Adrenal gland (tissue), 12 donors: Measurements from ENCODE around the gene PRKCE. TPM values are rescaled to one million over a fixed set of nuclear protein-coding genes. Genes with fewer than 3 reads are reported as not detected.
A peak's percentile ranks its signal among the peaks of the same experiment; 100 is the strongest.

ENCODE experiments used
- DNase-seq, 7 donors: peaks; one replicate each; pipeline ENCODE4 v3.0.0-alpha.2; 2019 to 2020
- H3K27ac ChIP-seq, 5 donors: fragments of 200-600 bp; sonication (generic) in 4 of 5; 1 replicate in 3 of 5; 2 replicates in 2 of 5; pipeline versions ENCODE4 v1.5.1 to v1.8.0; 2016 to 2020; ENCODE audit warnings: mild to moderate bottlenecking in 1 of 5
- H3K27me3 ChIP-seq: fragments of 200-600 bp; 2 replicates; pipeline ENCODE4 v1.8.0; 2021
- H3K36me3 ChIP-seq, 2 donors: fragments of 200-600 bp; replicated peaks in 1 of 2; 1 replicate in 1 of 2; 2 replicates in 1 of 2; pipeline versions ENCODE4 v1.5.1 to v1.8.0; 2018 to 2022
- H3K4me1 ChIP-seq, 2 donors: fragments of 200-600 bp; replicated peaks in 1 of 2; 1 replicate in 1 of 2; 2 replicates in 1 of 2; pipeline versions ENCODE4 v1.5.1 to v1.8.0; 2018 to 2021
- H3K4me3 ChIP-seq, 4 donors: fragments of 200-600 bp; sonication (generic) in 3 of 4; one replicate each; pipeline ENCODE4 v1.5.1; 2016 to 2018
- H3K9me3 ChIP-seq, 3 donors: fragments of 200-600 bp; sonication (generic) in 1 of 3; replicated peaks in 1 of 3; 1 replicate in 2 of 3; 2 replicates in 1 of 3; pipeline versions ENCODE4 v1.5.1 to v1.8.0; 2016 to 2021
- CTCF ChIP-seq, 6 experiments: fragments of 450-650 bp in 4 of 6; fragments of 200-600 bp in 2 of 6; sonication (generic) in 1 of 6; IDR thresholded peaks; 1 replicate in 5 of 6; 2 replicates in 1 of 6; pipeline versions ENCODE4 v1.5.1 to v1.8.0; 2016 to 2021; ENCODE audit warnings: antibody characterized with exemption in 6 of 6, mild to moderate bottlenecking in 2 of 6, moderate library complexity in 1 of 6
- POLR2A ChIP-seq, 2 donors: fragments of 450-650 bp; IDR thresholded peaks; one replicate each; pipeline ENCODE4 v1.6.1; 2017; ENCODE audit warnings: antibody characterized with exemption in 2 of 2, mild to moderate bottlenecking in 2 of 2, moderate library complexity in 1 of 2
- WGBS, 4 donors: extraction: QIAGEN DNeasy Blood & Tissue Kit in 2 of 4; methylation state at CpG; one replicate each; pipeline versions ENCODE4 v1.1.5 to v1.1.7; 2013 to 2017; 5-methylcytosine and 5-hydroxymethylcytosine counted together
- intact Hi-C, 2 donors: fragments of 100-400 bp; cut with DNase I; formaldehyde crosslinking; loops; one replicate each; pipeline versions ENCODE4 v1.14.1 to v1.15.0; 2022 to 2023
- polyA plus RNA-seq, 3 donors: library from polyadenylated mRNA; stranded (reverse); fragments of 200-250 nt in 2 of 3; fragments of 350-450 nt in 1 of 3; fragmentation: Illumina TruSeq in 1 of 3; extraction: RNeasy Lipid Tissue Mini Kit (QIAGEN cat#74804) in 1 of 3; gene quantifications; one replicate each; pipeline ENCODE4 v1.2.3, GENCODE V29; 2013 to 2014
- total RNA-seq, 9 donors: library from RNA; depleted of rRNA in 4 of 9; stranded (reverse); fragments of >200 nt in 4 of 9; fragments of 120-200 nt in 1 of 9; fragmentation: NEBNext Ultra II Directional in 1 of 9; extraction: Animal tissue kit (Norgen Biotek cat#: 25700) in 1 of 9; gene quantifications; one replicate each; pipeline versions ENCODE4 v1.1.0 to v1.2.4, GENCODE V29; 2013 to 2023
- donor health status: healthy with polysubstance abuse.
- donor health status: Bipolar disorder and iron deficiency.
- donor health status: DM: yes; HTN: yes; CAD: no.
- donor health status: DM: no; HTN: no; CAD: no.
- donor health status: DM: no; HTN: no; CAD: no.
- donor health status: DM: yes; HTN: yes; CAD: no.

The PRKCE gene
- total and polyA plus RNA-seq, 12 donors: 1.9 to 19.2 (median 8.0) TPM

GRCh38 chr2:46012618-46013240 lies 361.3 kb downstream of the PRKCE start:
- peaks cover 0 to 17% of the 10 kb centered on the region in 2 donors for H3K4me1 ChIP-seq
- no peak overlapping the region for H3K4me3 ChIP-seq
- intact Hi-C loops: no loop called here
- H3K27me3 ChIP-seq: no peaks in the 10 kb centered on the region
- no peak for DNase-seq
- no peaks in the 10 kb centered on the region for H3K9me3 ChIP-seq
- TF ChIP-seq POLR2A (IDR thresholded peaks at IDR 0.05): no peak
- no peak for TF ChIP-seq CTCF (IDR thresholded peaks at IDR 0.05)
- no peak overlapping the region for H3K27ac ChIP-seq
- no peaks in the 10 kb centered on the region for H3K36me3 ChIP-seq
- 57 to 89% (median 60%) methylated on average over 3 of the region's 3 CpGs for WGBS, 4 donors

- no peak for DNase-seq
- H3K27me3 ChIP-seq: no peaks in the 10 kb centered on the region
- peaks cover 0 to 17% of the 10 kb centered on the region in 2 donors for H3K4me1 ChIP-seq
- intact Hi-C loops: no loop called here
- TF ChIP-seq CTCF (IDR thresholded peaks at IDR 0.05) (no peak), POLR2A (IDR thresholded peaks at IDR 0.05) (no peak)
- H3K36me3 ChIP-seq: no peaks in the 10 kb centered on the region
- 96 to 98% (median 97%) methylated on average over 5 of the region's 5 CpGs for WGBS, 4 donors
- H3K27ac ChIP-seq: no peak overlapping the region
- H3K4me3 ChIP-seq: no peak overlapping the region
- H3K9me3 ChIP-seq: no peaks in the 10 kb centered on the region
These were observed 362.3 kb downstream of the PRKCE start for GRCh38 chr2:46013726-46014125.

GRCh38 chr2:46014911-46015654 lies 363.6 kb downstream of the PRKCE start:
- peaks cover 0 to 17% of the 10 kb centered on the region in 2 donors for H3K4me1 ChIP-seq
- WGBS, 4 donors: 62 to 72% (median 66%) methylated on average over 6 of the region's 6 CpGs
- peak in 2 of 7 donors; percentile 38 to 67 for DNase-seq
- no peak overlapping the region for H3K4me3 ChIP-seq
- H3K36me3 ChIP-seq: no peaks in the 10 kb centered on the region
- H3K9me3 ChIP-seq: no peaks in the 10 kb centered on the region
- intact Hi-C loops: no loop called here
- TF ChIP-seq POLR2A (IDR thresholded peaks at IDR 0.05) (no peak), CTCF (IDR thresholded peaks at IDR 0.05) (no peak)
- H3K27me3 ChIP-seq: no peaks in the 10 kb centered on the region
- H3K27ac ChIP-seq: peak overlapping the region in 2 of 5 donors; percentile 5 to 17

GRCh38 chr2:46015671-46016070 lies 364.2 kb downstream of the PRKCE start:
- Histone ChIP-seq H3K4me1 (peaks cover 0 to 16% of the 10 kb centered on the region in 2 donors), H3K27ac (peak overlapping the region in 2 of 5 donors; percentile 17 to 80), H3K9me3 (no peaks in the 10 kb centered on the region), H3K4me3 (no peak overlapping the region), H3K36me3 (no peaks in the 10 kb centered on the region), H3K27me3 (no peaks in the 10 kb centered on the region)
- 68 to 71% (median 69%) methylated on average over 7 of the region's 7 CpGs for WGBS, 4 donors
- intact Hi-C loops: no loop called here
- TF ChIP-seq POLR2A (IDR thresholded peaks at IDR 0.05) (no peak), CTCF (IDR thresholded peaks at IDR 0.05) (no peak)
- no peak for DNase-seq
